Sigmoid colon (tissue), 7 donors: ENCODE measurements around the gene IMMP2L. TPM values are rescaled to one million over a fixed set of nuclear protein-coding genes. Genes with fewer than 3 reads are reported as not detected.

Experiments used
- DNase-seq: peaks from one replicate; pipeline ENCODE4 v3.0.0-alpha.2; 2019
- H3K27ac ChIP-seq, 4 donors: fragments of 200-600 bp; sonication (generic); one replicate each; pipeline ENCODE4 v1.5.1; 2016 to 2019; ENCODE audit warnings: mild to moderate bottlenecking in 1 of 4
- H3K27me3 ChIP-seq, 3 donors: fragments of 200-600 bp; sonication (generic); one replicate each; pipeline ENCODE4 v1.5.1; 2019; ENCODE audit warnings: mild to moderate bottlenecking in 1 of 3
- H3K36me3 ChIP-seq, 4 donors: fragments of 200-600 bp; sonication (generic); one replicate each; pipeline ENCODE4 v1.5.1; 2016 to 2019
- H3K4me1 ChIP-seq, 4 donors: fragments of 200-600 bp; sonication (generic); one replicate each; pipeline ENCODE4 v1.5.1; 2017 to 2019
- H3K4me3 ChIP-seq, 4 donors: fragments of 200-600 bp; sonication (generic); one replicate each; pipeline ENCODE4 v1.5.1; 2017 to 2019; ENCODE audit warnings: mild to moderate bottlenecking in 2 of 4, moderate library complexity in 1 of 4
- H3K9me3 ChIP-seq, 4 donors: fragments of 200-600 bp in 3 of 4; sonication (generic) in 3 of 4; one replicate each; pipeline versions ENCODE4 v1.5.1 to v1.6.1; 2013 to 2019
- EP300 ChIP-seq, 4 donors: sonication (generic); formaldehyde crosslinking; IDR thresholded peaks; one replicate each; pipeline ENCODE4 v1.6.1; 2017; ENCODE audit warnings: antibody characterized with exemption in 4 of 4
- POLR2A ChIP-seq, 2 donors: fragments of 450-650 bp; IDR thresholded peaks; one replicate each; pipeline ENCODE4 v1.6.1; 2016; ENCODE audit warnings: antibody characterized with exemption in 2 of 2, mild to moderate bottlenecking in 2 of 2, moderate library complexity in 2 of 2
- POLR2AphosphoS5 ChIP-seq, 4 donors: sonication (generic); formaldehyde crosslinking; IDR thresholded peaks; one replicate each; pipeline ENCODE4 v1.6.1; 2017; ENCODE audit warnings: antibody characterized with exemption in 4 of 4
- WGBS, 2 donors: extraction: QIAGEN DNeasy Blood & Tissue Kit; methylation state at CpG; one replicate each; pipeline ENCODE4 v1.1.7; 2013; 5-methylcytosine and 5-hydroxymethylcytosine counted together
- intact Hi-C: fragments of 100-400 bp; cut with DNase I; formaldehyde crosslinking; loops from one replicate; pipeline ENCODE4 v1.15.1; 2023
- polyA plus RNA-seq, 3 donors: library from polyadenylated mRNA; stranded (reverse); fragments of 200-250 nt; gene quantifications; one replicate each; pipeline ENCODE4 v1.2.3, GENCODE V29; 2013
- total RNA-seq, 4 donors: library from RNA; depleted of rRNA; stranded (reverse); fragments of >200 nt; gene quantifications; one replicate each; pipeline ENCODE4 v1.1.0, GENCODE V29; 2016
- TF ChIP-seq, protein P1 (sequence below), 4 experiments: fragments of 450-650 bp in 3 of 4; fragments of 200-600 bp in 1 of 4; IDR thresholded peaks; one replicate each; pipeline ENCODE4 v1.5.1; 2016 to 2019; ENCODE audit warnings: antibody characterized with exemption in 4 of 4, mild to moderate bottlenecking in 3 of 4, moderate library complexity in 2 of 4
- donor health status: healthy with polysubstance abuse.
- donor health status: Bipolar disorder and iron deficiency.
- donor health status: healthy.

Gene IMMP2L
- total and polyA plus RNA-seq, 7 donors, result 2.5 to 57.9 (median 18.5) TPM

DNA sequence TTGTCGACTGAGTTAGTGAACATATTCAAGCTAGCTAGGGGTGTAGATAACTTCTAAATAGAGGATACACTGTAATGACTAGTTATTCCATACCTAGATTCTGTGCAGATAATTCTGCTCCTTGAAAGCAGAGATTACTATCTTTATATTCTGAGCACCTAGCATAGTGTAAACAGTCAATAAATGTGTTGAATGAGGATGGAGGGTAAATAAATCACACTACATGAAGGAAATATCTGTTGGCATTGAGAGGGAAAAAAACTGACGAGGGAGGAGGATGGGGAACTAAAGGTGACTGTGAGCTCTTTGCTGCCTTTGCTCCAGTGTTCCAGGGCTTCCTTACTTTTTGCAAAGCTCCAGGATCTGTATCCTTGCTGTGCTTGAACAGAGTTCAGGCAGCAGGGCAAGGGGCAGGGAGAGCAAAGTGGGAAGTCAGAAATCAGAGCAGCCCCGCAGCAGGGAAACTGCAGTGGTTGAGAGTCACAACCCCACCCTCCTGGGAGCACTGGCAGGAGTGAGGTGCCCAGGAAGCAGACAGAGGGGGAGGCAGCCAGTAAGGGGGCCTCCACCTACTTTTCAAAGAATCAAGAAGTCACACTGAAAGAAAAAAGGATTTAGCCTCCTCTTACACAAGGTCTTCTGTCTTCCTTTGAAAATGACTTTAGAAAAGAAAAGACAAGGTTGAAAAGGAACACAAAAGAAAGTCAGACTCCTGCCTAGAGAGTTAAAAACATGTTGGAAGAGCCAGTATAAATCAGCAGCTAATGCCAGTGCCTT lies 543.1 kb downstream of the IMMP2L start:
- no peak overlapping the region for H3K27ac ChIP-seq
- no peak for DNase-seq
- H3K9me3 ChIP-seq, result no peaks in the 10 kb centered on the region
- H3K4me1 ChIP-seq, result peaks cover 0 to 5% (median 4%) of the 10 kb centered on the region in 4 donors
- H3K27me3 ChIP-seq, result no peaks in the 10 kb centered on the region
- H3K36me3 ChIP-seq, result no peaks in the 10 kb centered on the region
- intact Hi-C loops, result no loop called here
- no peak overlapping the region for H3K4me3 ChIP-seq
- TF ChIP-seq EP300 (IDR thresholded peaks at IDR 0.05), result no peak
- no peak for TF ChIP-seq POLR2A (IDR thresholded peaks at IDR 0.05)
- TF ChIP-seq POLR2AphosphoS5 (IDR thresholded peaks at IDR 0.05), result no peak
- TF ChIP-seq, protein P1, sequence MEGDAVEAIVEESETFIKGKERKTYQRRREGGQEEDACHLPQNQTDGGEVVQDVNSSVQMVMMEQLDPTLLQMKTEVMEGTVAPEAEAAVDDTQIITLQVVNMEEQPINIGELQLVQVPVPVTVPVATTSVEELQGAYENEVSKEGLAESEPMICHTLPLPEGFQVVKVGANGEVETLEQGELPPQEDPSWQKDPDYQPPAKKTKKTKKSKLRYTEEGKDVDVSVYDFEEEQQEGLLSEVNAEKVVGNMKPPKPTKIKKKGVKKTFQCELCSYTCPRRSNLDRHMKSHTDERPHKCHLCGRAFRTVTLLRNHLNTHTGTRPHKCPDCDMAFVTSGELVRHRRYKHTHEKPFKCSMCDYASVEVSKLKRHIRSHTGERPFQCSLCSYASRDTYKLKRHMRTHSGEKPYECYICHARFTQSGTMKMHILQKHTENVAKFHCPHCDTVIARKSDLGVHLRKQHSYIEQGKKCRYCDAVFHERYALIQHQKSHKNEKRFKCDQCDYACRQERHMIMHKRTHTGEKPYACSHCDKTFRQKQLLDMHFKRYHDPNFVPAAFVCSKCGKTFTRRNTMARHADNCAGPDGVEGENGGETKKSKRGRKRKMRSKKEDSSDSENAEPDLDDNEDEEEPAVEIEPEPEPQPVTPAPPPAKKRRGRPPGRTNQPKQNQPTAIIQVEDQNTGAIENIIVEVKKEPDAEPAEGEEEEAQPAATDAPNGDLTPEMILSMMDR (IDR thresholded peaks at IDR 0.05), result no peak
- WGBS, 2 donors, result 15 to 50% methylated on average over 3 of the region's 3 CpGs

DNA sequence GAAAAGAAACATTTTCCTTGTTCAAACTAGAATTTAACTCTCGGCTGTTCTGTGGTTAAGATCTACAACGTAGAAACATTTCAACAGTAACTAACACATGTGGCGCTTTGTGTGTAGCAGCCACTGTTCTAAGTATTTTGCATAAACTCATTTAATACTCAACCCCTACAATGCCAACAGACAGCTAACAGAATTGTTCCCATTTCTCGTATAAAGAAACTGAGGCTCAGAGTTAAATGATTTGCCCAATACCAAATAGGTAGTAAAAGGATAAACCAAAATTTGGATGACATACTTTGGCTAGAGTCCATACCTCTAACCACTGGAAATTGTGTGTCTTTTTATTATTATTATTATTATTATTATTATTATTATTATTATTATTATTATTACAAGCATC lies 543.8 kb downstream of the IMMP2L start:
- no peak overlapping the region for H3K27ac ChIP-seq
- DNase-seq, result no peak
- intact Hi-C loops, result no loop called here
- peaks cover 0 to 5% (median 4%) of the 10 kb centered on the region in 4 donors for H3K4me1 ChIP-seq
- no peak overlapping the region for H3K4me3 ChIP-seq
- TF ChIP-seq POLR2AphosphoS5 (IDR thresholded peaks at IDR 0.05) (no peak), EP300 (IDR thresholded peaks at IDR 0.05) (no peak), POLR2A (IDR thresholded peaks at IDR 0.05) (no peak)
- TF ChIP-seq, protein P1 (IDR thresholded peaks at IDR 0.05), result no peak
- 92 to 93% methylated on average over 4 of the region's 4 CpGs for WGBS, 2 donors
- no peaks in the 10 kb centered on the region for H3K36me3 ChIP-seq
- H3K9me3 ChIP-seq, result no peaks in the 10 kb centered on the region
- H3K27me3 ChIP-seq, result no peaks in the 10 kb centered on the region

- Histone ChIP-seq H3K27me3 (no peaks in the 10 kb centered on the region), H3K9me3 (no peaks in the 10 kb centered on the region), H3K4me3 (no peak overlapping the region), H3K36me3 (no peaks in the 10 kb centered on the region), H3K27ac (no peak overlapping the region), H3K4me1 (peaks cover 0 to 2% (median under 1%) of the 10 kb centered on the region in 4 donors)
- DNase-seq, result no peak
- intact Hi-C loops, result no loop called here
- 90 to 93% methylated on average over 6 of the region's 6 CpGs for WGBS, 2 donors
- TF ChIP-seq, protein P1 (IDR thresholded peaks at IDR 0.05), result no peak
- no peak for TF ChIP-seq EP300 (IDR thresholded peaks at IDR 0.05)
- TF ChIP-seq POLR2AphosphoS5 (IDR thresholded peaks at IDR 0.05), result no peak
- TF ChIP-seq POLR2A (IDR thresholded peaks at IDR 0.05), result no peak
Observed at GRCh38 chr7:111014079-111014478, 548.2 kb downstream of the IMMP2L start.

DNA sequence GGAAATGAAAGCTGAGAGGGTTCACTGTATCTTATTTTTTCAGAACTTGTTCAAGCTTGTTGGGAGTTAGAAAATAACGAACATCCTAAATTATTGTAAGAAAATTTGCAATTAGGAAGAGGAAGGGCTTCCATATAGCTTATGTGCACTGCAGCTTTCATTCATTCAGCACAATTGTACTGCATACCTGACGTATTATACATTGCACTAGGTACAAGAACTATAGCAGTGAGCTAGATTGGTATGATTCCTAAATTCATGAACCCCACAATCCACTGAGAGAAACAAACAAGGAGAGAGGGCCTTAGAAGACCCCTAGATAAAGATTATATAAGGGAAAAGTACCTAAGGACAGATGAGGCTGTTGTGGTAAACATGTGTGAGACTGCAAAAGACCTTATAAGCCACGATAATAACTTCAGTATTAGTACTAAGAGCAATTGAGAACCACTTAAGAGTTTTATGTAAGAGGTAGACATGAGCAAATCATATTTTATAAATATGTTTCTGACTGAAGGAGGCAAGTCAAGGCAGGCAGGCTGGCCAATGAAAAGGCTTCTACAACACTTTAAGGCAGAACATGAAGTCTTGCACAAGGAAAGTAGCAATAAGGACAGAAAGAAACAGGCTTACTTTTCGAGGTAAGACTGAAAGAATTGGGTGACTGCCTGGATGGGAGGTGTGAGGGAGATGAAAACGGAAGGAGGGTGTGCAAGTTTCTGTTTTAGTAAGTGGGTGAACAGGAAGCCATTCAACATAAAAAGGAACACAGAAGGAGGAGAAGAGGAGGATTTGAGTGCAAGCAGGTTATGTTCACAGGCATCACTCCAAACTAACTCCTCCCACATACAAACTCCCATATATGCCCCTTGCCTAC lies 549.3 kb downstream of the IMMP2L start:
- no peak for DNase-seq
- intact Hi-C loops, result no loop called here
- WGBS, 2 donors, result 57 to 73% methylated on average over 5 of the region's 5 CpGs
- Histone ChIP-seq H3K36me3 (no peaks in the 10 kb centered on the region), H3K4me1 (no peaks in the 10 kb centered on the region), H3K9me3 (no peaks in the 10 kb centered on the region), H3K27ac (no peak overlapping the region), H3K4me3 (no peak overlapping the region), H3K27me3 (no peaks in the 10 kb centered on the region)
- TF ChIP-seq POLR2AphosphoS5 (IDR thresholded peaks at IDR 0.05), result no peak
- TF ChIP-seq POLR2A (IDR thresholded peaks at IDR 0.05), result no peak
- TF ChIP-seq, protein P1 (IDR thresholded peaks at IDR 0.05), result no peak
- no peak for TF ChIP-seq EP300 (IDR thresholded peaks at IDR 0.05)
